GM23338 (cell line): Measurements from ENCODE around the gene CNN3. TPM values are rescaled to one million over a fixed set of nuclear protein-coding genes. Genes with fewer than 3 reads are reported as not detected.

Experiments
- ATAC-seq: fragments of 200-7000 bp; cut with Tn5 transposase; 3 replicates; pipeline ENCODE4 v1.9.1; 2020
- DNase-seq: peaks from one replicate; pipeline ENCODE4 v3.0.0-alpha.2; 2015; ENCODE audit warnings: low spot score
- H2AFZ ChIP-seq: fragments of 200-600 bp; sonication (generic); 2 replicates; pipeline ENCODE4 v1.8.0; 2016; ENCODE audit warnings: antibody characterized with exemption, mild to moderate bottlenecking, moderate library complexity
- H3F3A ChIP-seq: fragments of 200-600 bp; sonication (generic); replicated peaks from 2 replicates; pipeline ENCODE4 v1.8.0; 2017; ENCODE audit warnings: antibody characterized with exemption, mixed run types, low read depth
- H3K27ac ChIP-seq: fragments of 200-600 bp; sonication (generic); 2 replicates; pipeline ENCODE4 v1.6.1; 2016; ENCODE audit warnings: low read depth
- H3K27me3 ChIP-seq: fragments of 200-600 bp; sonication (generic); 2 replicates; pipeline ENCODE4 v1.8.0; 2016; ENCODE audit warnings: mild to moderate bottlenecking, mixed run types, moderate library complexity; ENCODE audit not compliant: insufficient read depth
- H3K36me3 ChIP-seq: fragments of 200-600 bp; sonication (generic); 2 replicates; pipeline ENCODE4 v1.8.0; 2016; ENCODE audit warnings: mild to moderate bottlenecking; ENCODE audit not compliant: insufficient read depth
- H3K4me1 ChIP-seq: fragments of 200-600 bp; sonication (generic); 2 replicates; pipeline ENCODE4 v1.8.0; 2016; ENCODE audit warnings: mild to moderate bottlenecking, moderate library complexity; ENCODE audit not compliant: insufficient read depth
- H3K4me2 ChIP-seq: fragments of 200-600 bp; sonication (generic); 2 replicates; pipeline ENCODE4 v1.7.1; 2017; ENCODE audit warnings: mixed run types
- H3K4me3 ChIP-seq: fragments of 200-600 bp; sonication (generic); 2 replicates; pipeline ENCODE4 v1.6.1; 2016; ENCODE audit warnings: mixed run types
- H3K79me2 ChIP-seq: fragments of 200-600 bp; sonication (generic); replicated peaks from 2 replicates; pipeline ENCODE4 v1.8.0; 2017; ENCODE audit warnings: mild to moderate bottlenecking; ENCODE audit not compliant: insufficient read depth
- H3K9me2 ChIP-seq: fragments of 200-600 bp; sonication (generic); 2 replicates; pipeline ENCODE4 v1.8.0; 2017; ENCODE audit not compliant: insufficient read depth
- H4K20me1 ChIP-seq: fragments of 200-600 bp; sonication (generic); replicated peaks from 2 replicates; pipeline ENCODE4 v1.8.0; 2017; ENCODE audit warnings: mild to moderate bottlenecking; ENCODE audit not compliant: insufficient read depth
- H3K27ac Mint-ChIP-seq: 2 replicates; pipeline ENCODE4 v1.8.0; 2020; ENCODE audit warnings: inconsistent platforms, mild to moderate bottlenecking, moderate library complexity, mixed read lengths
- H3K27me3 Mint-ChIP-seq: 3 replicates; pipeline ENCODE4 v1.8.0; 2022; ENCODE audit warnings: low read depth, mild to moderate bottlenecking, moderate library complexity, mixed read lengths, inconsistent platforms; ENCODE audit not compliant: insufficient read depth, poor library complexity
- H3K36me3 Mint-ChIP-seq: 3 replicates; pipeline ENCODE4 v1.8.0; 2021; ENCODE audit warnings: low read depth, mild to moderate bottlenecking, inconsistent platforms, moderate library complexity, mixed read lengths
- H3K4me1 Mint-ChIP-seq: 3 replicates; pipeline ENCODE4 v1.8.0; 2020; ENCODE audit warnings: mild to moderate bottlenecking, inconsistent platforms, mixed read lengths
- H3K4me3 Mint-ChIP-seq: 3 replicates; pipeline ENCODE4 v1.8.0; 2021; ENCODE audit warnings: moderate library complexity, mild to moderate bottlenecking, inconsistent platforms, mixed read lengths
- H3K9me3 Mint-ChIP-seq: 3 replicates; pipeline ENCODE4 v1.8.0; 2020; ENCODE audit warnings: moderate library complexity, mild to moderate bottlenecking, inconsistent platforms, mixed read lengths
- CREB1 ChIP-seq: fragments of 250-450 bp; sonication (Bioruptor Pico); IDR thresholded peaks from 2 replicates; pipeline ENCODE4 v1.5.0; 2020; ENCODE audit warnings: low read depth, mild to moderate bottlenecking, moderate library complexity
- EZH2 ChIP-seq: fragments of 200-600 bp; sonication (generic); IDR thresholded peaks from one replicate; pipeline ENCODE4 v1.8.0; 2017; ENCODE audit warnings: antibody characterized with exemption, mild to moderate bottlenecking, low read depth; ENCODE audit not compliant: unreplicated experiment
- EZH2phosphoT487 ChIP-seq: fragments of 200-600 bp; sonication (generic); IDR thresholded peaks from one replicate; pipeline ENCODE4 v1.8.1; 2018; ENCODE audit warnings: antibody characterized with exemption; ENCODE audit not compliant: unreplicated experiment
- JUNB ChIP-seq: IDR thresholded peaks from one replicate; pipeline ENCODE4 v1.6.1; 2016; ENCODE audit warnings: antibody characterized with exemption; ENCODE audit not compliant: unreplicated experiment
- POLR2AphosphoS5 ChIP-seq: IDR thresholded peaks from 2 replicates; pipeline ENCODE4 v1.6.1; 2016; ENCODE audit warnings: antibody characterized with exemption, low read depth
- STAT1 ChIP-seq: IDR thresholded peaks from one replicate; pipeline ENCODE4 v1.6.1; 2016; ENCODE audit warnings: antibody characterized with exemption; ENCODE audit not compliant: unreplicated experiment
- ZNF114 ChIP-seq: fragments of 250-450 bp; sonication (Bioruptor Pico); IDR thresholded peaks from 2 replicates; pipeline ENCODE4 v1.5.0; 2020; ENCODE audit warnings: mild to moderate bottlenecking, moderate library complexity
- ZNF331 ChIP-seq: fragments of 250-450 bp; sonication (Bioruptor Pico); IDR thresholded peaks from 2 replicates; pipeline ENCODE4 v1.5.0; 2020; ENCODE audit warnings: low read depth, mild to moderate bottlenecking, moderate library complexity
- polyA plus RNA-seq: library from polyadenylated mRNA; unstranded; fragments of >200 nt; fragmentation: Nextera tagmentation; extraction: Ambion mirVana; gene quantifications from 2 replicates; pipeline ENCODE4 v1.2.1, GENCODE V29; 2016
- total RNA-seq: library from RNA; depleted of rRNA; stranded (reverse); fragments of >200 nt; shearing (Covaris generic); gene quantifications from 2 replicates; pipeline ENCODE4 v1.2.3, GENCODE V29; 2014
- TF ChIP-seq, protein P1 (sequence below): IDR thresholded peaks from one replicate; pipeline ENCODE4 v1.6.1; 2018; ENCODE audit warnings: antibody characterized with exemption; ENCODE audit not compliant: unreplicated experiment
- TF ChIP-seq, protein P2 (sequence below): fragments of 250-450 bp; sonication (Bioruptor Pico); IDR thresholded peaks from 2 replicates; pipeline ENCODE4 v1.5.0; 2020; ENCODE audit warnings: mild to moderate bottlenecking, moderate library complexity
- TF ChIP-seq, protein P3 (sequence below): IDR thresholded peaks from 2 replicates; pipeline ENCODE4 v1.6.1; 2016; ENCODE audit warnings: antibody characterized with exemption

CNN3 gene
- total and polyA plus RNA-seq, 2 experiments from 2014 or later = 220 to 312 TPM

DNA sequence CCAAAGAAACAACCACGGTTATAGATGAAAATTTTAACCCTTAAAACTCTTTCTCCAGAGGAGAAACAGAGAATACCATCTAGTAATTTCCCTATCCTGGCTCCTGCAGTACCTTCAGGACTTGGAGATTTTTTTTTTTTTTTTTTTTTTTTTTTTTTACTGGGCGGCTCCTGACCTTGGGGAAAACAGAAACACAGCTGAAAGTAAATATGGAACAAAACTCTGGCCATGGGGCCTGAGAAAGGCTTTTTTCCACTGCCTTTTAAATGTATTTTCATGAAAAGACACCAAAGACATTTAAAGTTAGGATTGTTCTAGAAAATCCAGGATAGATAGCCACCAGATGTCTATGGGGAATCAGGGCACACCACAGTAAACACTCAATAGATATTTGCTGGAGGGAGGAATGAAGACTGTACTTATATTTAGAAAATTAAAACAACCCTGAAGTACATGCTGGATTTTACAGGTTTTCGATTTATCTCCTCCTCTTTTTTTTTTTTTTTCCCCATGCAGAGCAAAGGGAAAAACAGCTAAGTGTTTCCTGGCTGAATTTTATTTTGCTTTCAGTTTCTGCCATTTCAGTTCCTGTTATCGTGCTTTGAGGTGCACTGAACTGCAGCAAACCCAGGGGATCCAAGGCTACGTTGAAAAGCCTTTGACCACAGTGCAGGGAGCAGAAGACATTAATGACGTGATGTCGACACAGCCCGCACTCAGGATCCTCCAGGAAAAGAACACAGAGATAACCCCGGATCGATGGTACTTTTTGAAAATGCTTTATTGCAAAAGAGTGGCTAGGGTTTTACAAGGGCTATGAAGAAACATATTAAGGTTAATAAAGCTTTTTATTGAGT, 35.7 kb upstream of the CNN3 start (continued):
- TF ChIP-seq CREB1 (no peak), JUNB (no peak), ZNF114 (CRISPR knock-in tag) (no peak), EZH2 (no peak), STAT1 (no peak), EZH2phosphoT487 (no peak), ZNF331 (CRISPR knock-in tag) (no peak)
- TF ChIP-seq, protein P1, sequence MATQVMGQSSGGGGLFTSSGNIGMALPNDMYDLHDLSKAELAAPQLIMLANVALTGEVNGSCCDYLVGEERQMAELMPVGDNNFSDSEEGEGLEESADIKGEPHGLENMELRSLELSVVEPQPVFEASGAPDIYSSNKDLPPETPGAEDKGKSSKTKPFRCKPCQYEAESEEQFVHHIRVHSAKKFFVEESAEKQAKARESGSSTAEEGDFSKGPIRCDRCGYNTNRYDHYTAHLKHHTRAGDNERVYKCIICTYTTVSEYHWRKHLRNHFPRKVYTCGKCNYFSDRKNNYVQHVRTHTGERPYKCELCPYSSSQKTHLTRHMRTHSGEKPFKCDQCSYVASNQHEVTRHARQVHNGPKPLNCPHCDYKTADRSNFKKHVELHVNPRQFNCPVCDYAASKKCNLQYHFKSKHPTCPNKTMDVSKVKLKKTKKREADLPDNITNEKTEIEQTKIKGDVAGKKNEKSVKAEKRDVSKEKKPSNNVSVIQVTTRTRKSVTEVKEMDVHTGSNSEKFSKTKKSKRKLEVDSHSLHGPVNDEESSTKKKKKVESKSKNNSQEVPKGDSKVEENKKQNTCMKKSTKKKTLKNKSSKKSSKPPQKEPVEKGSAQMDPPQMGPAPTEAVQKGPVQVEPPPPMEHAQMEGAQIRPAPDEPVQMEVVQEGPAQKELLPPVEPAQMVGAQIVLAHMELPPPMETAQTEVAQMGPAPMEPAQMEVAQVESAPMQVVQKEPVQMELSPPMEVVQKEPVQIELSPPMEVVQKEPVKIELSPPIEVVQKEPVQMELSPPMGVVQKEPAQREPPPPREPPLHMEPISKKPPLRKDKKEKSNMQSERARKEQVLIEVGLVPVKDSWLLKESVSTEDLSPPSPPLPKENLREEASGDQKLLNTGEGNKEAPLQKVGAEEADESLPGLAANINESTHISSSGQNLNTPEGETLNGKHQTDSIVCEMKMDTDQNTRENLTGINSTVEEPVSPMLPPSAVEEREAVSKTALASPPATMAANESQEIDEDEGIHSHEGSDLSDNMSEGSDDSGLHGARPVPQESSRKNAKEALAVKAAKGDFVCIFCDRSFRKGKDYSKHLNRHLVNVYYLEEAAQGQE = no peak

DNA sequence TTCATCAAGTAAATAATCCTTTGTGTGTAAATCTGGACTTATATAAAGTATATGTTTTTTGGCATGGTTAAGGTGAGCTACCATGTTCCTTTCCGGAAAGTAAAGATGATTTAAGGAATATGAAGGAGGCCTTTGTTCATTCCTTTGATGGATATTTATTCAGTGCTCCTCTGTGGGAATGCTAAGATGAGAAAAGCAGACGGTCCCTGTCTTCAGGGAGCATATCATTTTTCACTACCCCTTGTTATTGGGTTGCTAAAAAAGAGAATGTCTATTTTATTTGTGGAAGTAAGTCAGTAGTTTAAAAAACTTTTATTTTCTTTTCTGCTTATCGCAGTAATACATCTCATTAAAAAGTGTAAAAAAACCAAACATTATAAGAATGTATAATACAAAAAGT, 35.1 kb upstream of the CNN3 start:
- Histone ChIP-seq H3K79me2 (no peaks in the 10 kb centered on the region), H3K27me3 (no peaks in the 10 kb centered on the region), H3K9me2 (no peaks in the 10 kb centered on the region), H3K4me3 (no peak overlapping the region), H3K4me2 (no peak overlapping the region), H3K4me1 (no peaks in the 10 kb centered on the region), H4K20me1 (no peaks in the 10 kb centered on the region), H3F3A (no peaks in the 10 kb centered on the region), H2AFZ (no peak overlapping the region), H3K36me3 (no peaks in the 10 kb centered on the region), H3K27ac (no peak overlapping the region)
- no peaks in the 10 kb centered on the region for H3K9me3 Mint-ChIP-seq
- no peak overlapping the region for H3K4me3 Mint-ChIP-seq
- DNase-seq (no peak), ATAC-seq (no peak)
- no peaks in the 10 kb centered on the region; the same call in 2 of the 3 replicates for H3K36me3 Mint-ChIP-seq
- H3K27ac Mint-ChIP-seq = no peak overlapping the region
- peaks cover 6% of the 10 kb centered on the region for H3K27me3 Mint-ChIP-seq
- no peaks in the 10 kb centered on the region for H3K4me1 Mint-ChIP-seq
- TF ChIP-seq STAT1 (no peak), POLR2AphosphoS5 (no peak)
- TF ChIP-seq, protein P2, sequence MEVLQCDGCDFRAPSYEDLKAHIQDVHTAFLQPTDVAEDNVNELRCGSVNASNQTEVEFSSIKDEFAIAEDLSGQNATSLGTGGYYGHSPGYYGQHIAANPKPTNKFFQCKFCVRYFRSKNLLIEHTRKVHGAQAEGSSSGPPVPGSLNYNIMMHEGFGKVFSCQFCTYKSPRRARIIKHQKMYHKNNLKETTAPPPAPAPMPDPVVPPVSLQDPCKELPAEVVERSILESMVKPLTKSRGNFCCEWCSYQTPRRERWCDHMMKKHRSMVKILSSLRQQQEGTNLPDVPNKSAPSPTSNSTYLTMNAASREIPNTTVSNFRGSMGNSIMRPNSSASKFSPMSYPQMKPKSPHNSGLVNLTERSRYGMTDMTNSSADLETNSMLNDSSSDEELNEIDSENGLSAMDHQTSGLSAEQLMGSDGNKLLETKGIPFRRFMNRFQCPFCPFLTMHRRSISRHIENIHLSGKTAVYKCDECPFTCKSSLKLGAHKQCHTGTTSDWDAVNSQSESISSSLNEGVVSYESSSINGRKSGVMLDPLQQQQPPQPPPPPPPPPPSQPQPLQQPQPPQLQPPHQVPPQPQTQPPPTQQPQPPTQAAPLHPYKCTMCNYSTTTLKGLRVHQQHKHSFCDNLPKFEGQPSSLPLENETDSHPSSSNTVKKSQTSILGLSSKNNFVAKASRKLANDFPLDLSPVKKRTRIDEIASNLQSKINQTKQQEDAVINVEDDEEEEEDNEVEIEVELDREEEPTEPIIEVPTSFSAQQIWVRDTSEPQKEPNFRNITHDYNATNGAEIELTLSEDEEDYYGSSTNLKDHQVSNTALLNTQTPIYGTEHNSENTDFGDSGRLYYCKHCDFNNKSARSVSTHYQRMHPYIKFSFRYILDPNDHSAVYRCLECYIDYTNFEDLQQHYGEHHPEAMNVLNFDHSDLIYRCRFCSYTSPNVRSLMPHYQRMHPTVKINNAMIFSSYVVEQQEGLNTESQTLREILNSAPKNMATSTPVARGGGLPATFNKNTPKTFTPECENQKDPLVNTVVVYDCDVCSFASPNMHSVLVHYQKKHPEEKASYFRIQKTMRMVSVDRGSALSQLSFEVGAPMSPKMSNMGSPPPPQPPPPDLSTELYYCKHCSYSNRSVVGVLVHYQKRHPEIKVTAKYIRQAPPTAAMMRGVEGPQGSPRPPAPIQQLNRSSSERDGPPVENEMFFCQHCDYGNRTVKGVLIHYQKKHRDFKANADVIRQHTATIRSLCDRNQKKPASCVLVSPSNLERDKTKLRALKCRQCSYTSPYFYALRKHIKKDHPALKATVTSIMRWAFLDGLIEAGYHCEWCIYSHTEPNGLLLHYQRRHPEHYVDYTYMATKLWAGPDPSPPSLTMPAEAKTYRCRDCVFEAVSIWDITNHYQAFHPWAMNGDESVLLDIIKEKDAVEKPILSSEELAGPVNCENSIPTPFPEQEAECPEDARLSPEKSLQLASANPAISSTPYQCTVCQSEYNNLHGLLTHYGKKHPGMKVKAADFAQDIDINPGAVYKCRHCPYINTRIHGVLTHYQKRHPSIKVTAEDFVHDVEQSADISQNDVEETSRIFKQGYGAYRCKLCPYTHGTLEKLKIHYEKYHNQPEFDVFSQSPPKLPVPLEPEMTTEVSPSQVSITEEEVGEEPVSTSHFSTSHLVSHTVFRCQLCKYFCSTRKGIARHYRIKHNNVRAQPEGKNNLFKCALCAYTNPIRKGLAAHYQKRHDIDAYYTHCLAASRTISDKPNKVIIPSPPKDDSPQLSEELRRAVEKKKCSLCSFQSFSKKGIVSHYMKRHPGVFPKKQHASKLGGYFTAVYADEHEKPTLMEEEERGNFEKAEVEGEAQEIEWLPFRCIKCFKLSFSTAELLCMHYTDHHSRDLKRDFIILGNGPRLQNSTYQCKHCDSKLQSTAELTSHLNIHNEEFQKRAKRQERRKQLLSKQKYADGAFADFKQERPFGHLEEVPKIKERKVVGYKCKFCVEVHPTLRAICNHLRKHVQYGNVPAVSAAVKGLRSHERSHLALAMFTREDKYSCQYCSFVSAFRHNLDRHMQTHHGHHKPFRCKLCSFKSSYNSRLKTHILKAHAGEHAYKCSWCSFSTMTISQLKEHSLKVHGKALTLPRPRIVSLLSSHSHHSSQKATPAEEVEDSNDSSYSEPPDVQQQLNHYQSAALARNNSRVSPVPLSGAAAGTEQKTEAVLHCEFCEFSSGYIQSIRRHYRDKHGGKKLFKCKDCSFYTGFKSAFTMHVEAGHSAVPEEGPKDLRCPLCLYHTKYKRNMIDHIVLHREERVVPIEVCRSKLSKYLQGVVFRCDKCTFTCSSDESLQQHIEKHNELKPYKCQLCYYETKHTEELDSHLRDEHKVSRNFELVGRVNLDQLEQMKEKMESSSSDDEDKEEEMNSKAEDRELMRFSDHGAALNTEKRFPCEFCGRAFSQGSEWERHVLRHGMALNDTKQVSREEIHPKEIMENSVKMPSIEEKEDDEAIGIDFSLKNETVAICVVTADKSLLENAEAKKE = no peak
- TF ChIP-seq, protein P3, sequence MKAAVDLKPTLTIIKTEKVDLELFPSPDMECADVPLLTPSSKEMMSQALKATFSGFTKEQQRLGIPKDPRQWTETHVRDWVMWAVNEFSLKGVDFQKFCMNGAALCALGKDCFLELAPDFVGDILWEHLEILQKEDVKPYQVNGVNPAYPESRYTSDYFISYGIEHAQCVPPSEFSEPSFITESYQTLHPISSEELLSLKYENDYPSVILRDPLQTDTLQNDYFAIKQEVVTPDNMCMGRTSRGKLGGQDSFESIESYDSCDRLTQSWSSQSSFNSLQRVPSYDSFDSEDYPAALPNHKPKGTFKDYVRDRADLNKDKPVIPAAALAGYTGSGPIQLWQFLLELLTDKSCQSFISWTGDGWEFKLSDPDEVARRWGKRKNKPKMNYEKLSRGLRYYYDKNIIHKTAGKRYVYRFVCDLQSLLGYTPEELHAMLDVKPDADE = no peak
